ENCODE results near the gene RPRD1A. TPM values are rescaled to one million over a fixed set of nuclear protein-coding genes. Genes with fewer than 3 reads are reported as not detected.
"Not testable (repeated sequence)": the region's sequence is repeated elsewhere in the genome, so short reads cannot be mapped to it uniquely, and the experiment has no call there.

RPRD1A gene
- total RNA-seq, 4 donors from 2014 or later: 55.2 to 99.1 (median 71.1) TPM

DNA sequence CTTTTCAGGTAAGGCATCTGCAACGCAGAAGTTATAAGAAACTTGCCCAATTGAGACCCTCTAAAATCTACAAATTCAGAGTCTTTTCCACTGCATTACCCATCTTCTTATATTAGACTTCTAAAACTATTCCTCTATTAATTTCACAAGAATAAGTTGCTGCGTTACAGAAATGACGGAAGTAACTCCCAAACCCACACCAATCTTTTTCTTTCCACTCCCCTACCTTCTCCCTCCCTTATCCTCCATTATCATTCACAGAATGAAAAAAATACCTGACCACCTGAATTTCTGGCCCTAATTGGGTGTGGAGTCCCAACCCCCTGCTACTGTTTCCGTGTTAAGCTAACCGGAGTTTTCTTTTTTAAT, 689 bp downstream of the RPRD1A start:
- no peak for TF ChIP-seq POLR2A (IDR thresholded peaks at IDR 0.05)
- TF ChIP-seq, protein P1, sequence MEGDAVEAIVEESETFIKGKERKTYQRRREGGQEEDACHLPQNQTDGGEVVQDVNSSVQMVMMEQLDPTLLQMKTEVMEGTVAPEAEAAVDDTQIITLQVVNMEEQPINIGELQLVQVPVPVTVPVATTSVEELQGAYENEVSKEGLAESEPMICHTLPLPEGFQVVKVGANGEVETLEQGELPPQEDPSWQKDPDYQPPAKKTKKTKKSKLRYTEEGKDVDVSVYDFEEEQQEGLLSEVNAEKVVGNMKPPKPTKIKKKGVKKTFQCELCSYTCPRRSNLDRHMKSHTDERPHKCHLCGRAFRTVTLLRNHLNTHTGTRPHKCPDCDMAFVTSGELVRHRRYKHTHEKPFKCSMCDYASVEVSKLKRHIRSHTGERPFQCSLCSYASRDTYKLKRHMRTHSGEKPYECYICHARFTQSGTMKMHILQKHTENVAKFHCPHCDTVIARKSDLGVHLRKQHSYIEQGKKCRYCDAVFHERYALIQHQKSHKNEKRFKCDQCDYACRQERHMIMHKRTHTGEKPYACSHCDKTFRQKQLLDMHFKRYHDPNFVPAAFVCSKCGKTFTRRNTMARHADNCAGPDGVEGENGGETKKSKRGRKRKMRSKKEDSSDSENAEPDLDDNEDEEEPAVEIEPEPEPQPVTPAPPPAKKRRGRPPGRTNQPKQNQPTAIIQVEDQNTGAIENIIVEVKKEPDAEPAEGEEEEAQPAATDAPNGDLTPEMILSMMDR (IDR thresholded peaks at IDR 0.05): no peak
- Histone ChIP-seq H3K4me1 (peaks cover 5 to 9% of the 10 kb centered on the region in 2 donors), H3K27ac (peak overlapping the region; percentile 80 to 84), H3K4me3 (peak overlapping the region; percentile 63 to 66), H3K36me3 (no peaks in the 10 kb centered on the region), H3K9me3 (no peaks in the 10 kb centered on the region), H3K27me3 (no peaks in the 10 kb centered on the region)
- DNase-seq: no peak
- intact Hi-C loops (cut with DNase I; ENCODE audit: low total_unique reads): no loop called here

DNA sequence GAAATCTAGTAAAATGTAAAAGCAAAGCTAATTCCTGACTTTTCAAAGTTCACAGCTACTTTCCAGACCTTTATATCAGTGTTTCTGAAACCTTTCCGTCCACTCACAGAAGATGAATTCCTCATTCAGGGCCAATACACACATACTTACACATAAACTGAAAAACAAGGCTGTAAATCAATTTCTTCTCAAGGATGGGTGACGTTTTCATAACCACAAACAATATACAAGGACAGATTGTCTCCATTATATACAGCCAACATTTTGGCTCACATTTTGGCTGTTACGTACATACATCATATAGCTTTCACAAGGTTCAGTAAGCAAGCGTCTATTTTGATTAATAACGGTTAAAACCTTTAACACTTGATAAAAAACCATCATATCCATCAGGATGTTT, 1.4 kb downstream of the RPRD1A start:
- no peaks in the 10 kb centered on the region for H3K36me3 ChIP-seq
- DNase-seq: no peak
- peak overlapping the region in 1 of 2 donors; percentile 63 for H3K4me3 ChIP-seq
- intact Hi-C loops (cut with DNase I; ENCODE audit: low total_unique reads): no loop called here
- TF ChIP-seq POLR2A (IDR thresholded peaks at IDR 0.05): no peak
- TF ChIP-seq, protein P1 (IDR thresholded peaks at IDR 0.05): no peak
- no peaks in the 10 kb centered on the region for H3K27me3 ChIP-seq
- H3K9me3 ChIP-seq: no peaks in the 10 kb centered on the region
- H3K27ac ChIP-seq: no peak overlapping the region
- H3K4me1 ChIP-seq: peaks cover 5 to 9% of the 10 kb centered on the region in 2 donors

DNA sequence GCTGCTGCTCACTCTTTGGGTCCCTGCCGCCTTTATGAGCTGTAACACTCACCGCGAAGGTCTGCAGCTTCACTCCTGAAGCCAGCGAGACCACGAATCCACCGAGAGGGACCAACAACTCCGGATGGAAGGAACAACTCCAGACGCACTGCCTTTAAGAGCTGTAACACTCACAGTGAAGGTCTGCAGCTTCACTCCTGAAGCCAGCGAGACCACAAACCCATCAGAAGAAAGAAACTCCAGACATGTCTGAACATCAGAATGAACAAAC, 2.6 kb downstream of the RPRD1A start:
- H3K36me3 ChIP-seq; H3K27me3 ChIP-seq; DNase-seq; H3K4me1 ChIP-seq; H3K4me3 ChIP-seq; intact Hi-C loops (cut with DNase I; ENCODE audit: low total_unique reads); H3K9me3 ChIP-seq; H3K27ac ChIP-seq: not testable (repeated sequence)

DNA sequence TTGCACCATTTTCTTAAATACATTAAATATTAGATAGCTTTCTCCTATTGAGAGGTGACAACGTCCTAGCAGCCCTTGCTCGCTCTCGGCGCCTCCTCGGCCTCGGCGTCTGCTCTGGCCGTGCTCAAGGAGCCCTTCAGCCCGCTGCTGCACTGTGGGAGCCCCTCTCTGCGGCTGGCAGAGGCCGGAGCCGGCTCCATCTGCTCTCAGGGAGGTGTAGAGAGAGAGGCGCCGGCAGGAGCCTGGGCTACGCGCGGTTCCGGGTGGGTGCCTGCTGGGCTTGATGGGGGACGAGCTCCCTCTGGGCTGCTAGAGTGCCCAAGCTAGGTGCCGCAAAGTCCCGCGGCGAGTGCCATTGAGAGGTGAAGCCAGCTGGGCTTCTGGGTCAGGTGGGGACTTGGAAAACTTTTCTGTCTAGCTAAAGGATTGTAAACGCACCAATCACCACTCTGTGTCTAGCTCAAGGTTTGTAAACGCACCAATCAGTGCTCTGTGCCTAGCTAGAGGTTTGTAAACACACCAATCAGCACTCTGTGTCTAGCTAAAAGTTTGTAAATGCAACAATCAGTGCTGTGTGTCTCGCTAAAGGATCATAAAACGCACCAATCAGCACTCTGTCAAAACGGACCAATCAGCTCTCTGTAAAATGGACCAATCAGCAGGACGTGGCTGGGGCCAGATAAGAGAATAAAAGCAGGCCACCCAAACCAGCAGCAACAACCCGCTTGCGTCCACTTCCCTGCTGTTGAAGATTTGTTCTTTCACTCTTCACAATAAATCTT, 3.1 kb downstream of the RPRD1A start:
- Histone ChIP-seq H3K4me3 (no peak overlapping the region), H3K27ac (no peak overlapping the region), H3K36me3 (no peaks in the 10 kb centered on the region), H3K9me3 (no peaks in the 10 kb centered on the region), H3K27me3 (no peaks in the 10 kb centered on the region), H3K4me1 (peaks cover 5 to 9% of the 10 kb centered on the region in 2 donors)
- DNase-seq: no peak
- intact Hi-C loops (cut with DNase I; ENCODE audit: low total_unique reads): no loop called here
- TF ChIP-seq POLR2A (IDR thresholded peaks at IDR 0.05): no peak
- TF ChIP-seq, protein P1 (IDR thresholded peaks at IDR 0.05): no peak

DNA sequence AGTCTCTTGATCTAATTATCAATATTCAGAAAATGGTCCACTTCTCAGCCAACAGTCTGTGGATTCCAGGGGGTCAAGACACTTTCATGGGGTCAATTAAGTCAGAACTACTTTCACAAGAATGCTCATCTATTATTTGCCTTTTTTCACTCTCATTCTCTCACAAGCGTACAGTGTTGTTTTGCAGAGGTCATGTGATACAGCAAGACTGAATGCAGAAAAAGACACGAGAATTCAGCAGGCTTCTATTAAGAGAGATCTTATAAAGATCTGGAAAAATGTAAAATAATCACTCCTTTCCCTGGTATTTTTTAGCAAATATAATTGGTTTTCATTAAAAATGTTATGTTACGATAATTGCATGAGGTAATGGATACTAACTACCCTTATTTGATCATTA, 8.7 kb downstream of the RPRD1A start:
- no peak overlapping the region for H3K27ac ChIP-seq
- no peaks in the 10 kb centered on the region for H3K4me1 ChIP-seq
- H3K9me3 ChIP-seq: no peaks in the 10 kb centered on the region
- no peak for DNase-seq
- H3K27me3 ChIP-seq: no peaks in the 10 kb centered on the region
- H3K36me3 ChIP-seq: no peaks in the 10 kb centered on the region
- no peak for TF ChIP-seq POLR2A (IDR thresholded peaks at IDR 0.05)
- TF ChIP-seq, protein P1 (IDR thresholded peaks at IDR 0.05): no peak
- intact Hi-C loops (cut with DNase I; ENCODE audit: low total_unique reads): no loop called here
- H3K4me3 ChIP-seq: no peak overlapping the region

DNA sequence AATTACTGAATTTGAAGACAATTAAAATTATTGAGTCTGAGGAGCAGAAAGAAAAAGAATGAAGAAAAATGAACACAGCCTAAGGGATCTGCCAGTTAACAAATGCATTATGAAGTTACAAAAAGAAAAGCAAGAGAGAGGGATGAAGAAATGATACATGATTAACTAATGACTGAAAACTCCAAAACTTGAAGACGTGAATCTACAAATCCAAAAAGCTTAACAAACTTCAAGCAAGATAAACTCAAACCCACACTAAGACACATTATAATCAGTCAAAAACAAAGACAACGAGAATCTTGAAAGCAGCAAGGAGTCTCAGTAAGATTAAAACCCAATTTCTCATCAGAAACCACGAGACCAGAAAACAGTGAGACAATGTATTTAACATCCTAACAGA, 15.6 kb downstream of the RPRD1A start:
- Histone ChIP-seq H3K27ac (no peak overlapping the region), H3K36me3 (no peaks in the 10 kb centered on the region), H3K9me3 (no peaks in the 10 kb centered on the region), H3K4me3 (no peak overlapping the region), H3K27me3 (no peaks in the 10 kb centered on the region), H3K4me1 (no peaks in the 10 kb centered on the region)
- intact Hi-C loops (cut with DNase I; ENCODE audit: low total_unique reads): no loop called here
- no peak for TF ChIP-seq POLR2A (IDR thresholded peaks at IDR 0.05)
- TF ChIP-seq, protein P1 (IDR thresholded peaks at IDR 0.05): no peak
- DNase-seq: no peak

Measured in uterus (tissue), 4 donors.